GM18907 (cell line): ENCODE results near the gene LCAT.
"Not testable (repeated sequence)": the region's sequence is repeated elsewhere in the genome, so short reads cannot be mapped to it uniquely, and the experiment has no call there.

ENCODE experiments used
- ATAC-seq: cut with Tn5 transposase; IDR thresholded peaks from one replicate; pipeline ENCODE4 v1.9.1; 2021; ENCODE audit warnings: mild to moderate bottlenecking, moderate library complexity; ENCODE audit not compliant: unreplicated experiment

Gene LCAT

GRCh38 chr16:67943619-67944504 is at the start of gene LCAT:
Gene LCAT, minus strand, starts transcription at chr16:67944120. Its CDS starts 19 bp downstream, at chr16:67944101.
- ATAC-seq = no peak

- peak; percentile 61 for ATAC-seq
These were observed 49.5 kb upstream of the LCAT start for GRCh38 chr16:67993207-67994039.

- ATAC-seq = no peak
These were observed 48.8 kb upstream of the LCAT start for GRCh38 chr16:67992661-67993206.

GRCh38 chr16:67990018-67990386 is 46.1 kb upstream of the LCAT start:
- no peak for ATAC-seq

- no peak for ATAC-seq
These were observed 45.5 kb upstream of the LCAT start for GRCh38 chr16:67989322-67990017.

- ATAC-seq = no peak
These were observed 44.8 kb upstream of the LCAT start for GRCh38 chr16:67988675-67989074.

- no peak for ATAC-seq
These were observed 43.7 kb upstream of the LCAT start for GRCh38 chr16:67987460-67988160.

GRCh38 chr16:67986949-67987348 is 43.0 kb upstream of the LCAT start:
- ATAC-seq = no peak

- no peak for ATAC-seq
These were observed 38.2 kb upstream of the LCAT start for GRCh38 chr16:67982011-67982696.

- ATAC-seq = no peak
These were observed 36.2 kb upstream of the LCAT start, which contains the start of gene DPEP3 for GRCh38 chr16:67979955-67980678. Gene DPEP3, minus strand, starts transcription at chr16:67980499. Its CDS starts 119 bp downstream, at chr16:67980380.

- no peak for ATAC-seq
These were observed 33.7 kb upstream of the LCAT start for GRCh38 chr16:67977469-67978227.

- no peak for ATAC-seq
These were observed 33.1 kb upstream of the LCAT start for GRCh38 chr16:67977005-67977404.

GRCh38 chr16:67976205-67976604 is 32.3 kb upstream of the LCAT start:
- no peak for ATAC-seq

- ATAC-seq = no peak
These were observed 31.6 kb upstream of the LCAT start for GRCh38 chr16:67975321-67976105.

- ATAC-seq = not testable (repeated sequence)
These were observed 28.4 kb upstream of the LCAT start for GRCh38 chr16:67972285-67972684.

GRCh38 chr16:67971111-67971510 is 27.2 kb upstream of the LCAT start:
- no peak for ATAC-seq

- ATAC-seq = peak; percentile 6
These were observed 25.5 kb upstream of the LCAT start for GRCh38 chr16:67969254-67970039.
